ENCODE measurements around the gene COL5A1.
A peak's percentile ranks its signal among the peaks of the same experiment; 100 is the strongest.

COL5A1 gene

GRCh38 chr9:134602547-134603362, 38.8 kb upstream of the COL5A1 start:
- DNase-seq (ENCODE audit: low read depth, low spot score): peak; percentile 84
- H3K36me3 ChIP-seq (ENCODE audit: insufficient read depth, insufficient read length, low read length): no peaks in the 10 kb centered on the region
- H3K27me3 ChIP-seq (ENCODE audit: insufficient read depth, insufficient read length): no peaks in the 10 kb centered on the region
- TF ChIP-seq YY1 (IDR thresholded peaks at IDR 0.05; ENCODE audit: insufficient read depth, insufficient read length) (no peak), ZNF274 (IDR thresholded peaks at IDR 0.05; ENCODE audit: low read depth, low read length) (no peak), SUZ12 (IDR thresholded peaks at IDR 0.05; ENCODE audit: extremely low read depth, insufficient read depth, insufficient read length) (no peak)
- peak overlapping the region; percentile 2 for H3K9ac ChIP-seq (ENCODE audit: insufficient read length, low read depth)
- H3K4me1 ChIP-seq (ENCODE audit: insufficient read depth, insufficient read length): peaks cover 4% of the 10 kb centered on the region
- H3K4me3 ChIP-seq (ENCODE audit: insufficient read length, low read depth): no peak overlapping the region
- H3K9me3 ChIP-seq (ENCODE audit: insufficient read depth, low read length): peaks cover 7% of the 10 kb centered on the region; the same call in 1 of the 2 replicates

DNA sequence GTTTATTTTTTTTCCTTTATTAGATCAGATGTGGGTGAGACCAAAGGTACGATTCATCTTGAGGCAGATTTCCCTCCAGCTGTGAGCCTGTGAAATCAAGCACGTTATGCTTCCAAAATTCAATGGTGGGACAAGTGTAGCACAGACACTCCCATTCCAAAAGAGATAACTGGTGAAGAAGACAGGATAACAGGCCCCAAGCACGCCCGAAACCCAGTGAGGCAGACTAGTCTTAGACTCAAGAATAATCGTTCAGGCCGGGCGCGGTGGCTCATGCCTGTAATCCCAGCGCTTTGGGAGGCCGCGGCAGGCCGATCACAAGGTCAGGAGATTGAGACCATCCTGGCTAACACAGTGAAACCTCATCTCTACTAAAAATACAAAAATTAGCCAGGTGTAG, 36.8 kb upstream of the COL5A1 start:
- Histone ChIP-seq H3K36me3 (ENCODE audit: insufficient read depth, insufficient read length, low read length) (no peaks in the 10 kb centered on the region), H3K4me1 (ENCODE audit: insufficient read depth, insufficient read length) (peaks cover 4% of the 10 kb centered on the region), H3K9me3 (ENCODE audit: insufficient read depth, low read length) (peaks cover 7% of the 10 kb centered on the region; the same call in 1 of the 2 replicates), H3K27me3 (ENCODE audit: insufficient read depth, insufficient read length) (no peaks in the 10 kb centered on the region), H3K4me3 (ENCODE audit: insufficient read length, low read depth) (no peak overlapping the region), H3K9ac (ENCODE audit: insufficient read length, low read depth) (no peak overlapping the region)
- TF ChIP-seq ZNF274 (IDR thresholded peaks at IDR 0.05; ENCODE audit: low read depth, low read length) (no peak), YY1 (IDR thresholded peaks at IDR 0.05; ENCODE audit: insufficient read depth, insufficient read length) (no peak), SUZ12 (IDR thresholded peaks at IDR 0.05; ENCODE audit: extremely low read depth, insufficient read depth, insufficient read length) (no peak)
- no peak for DNase-seq (ENCODE audit: low read depth, low spot score)

- Histone ChIP-seq H3K9me3 (ENCODE audit: insufficient read depth, low read length) (peaks cover 7% of the 10 kb centered on the region; the same call in 1 of the 2 replicates), H3K4me1 (ENCODE audit: insufficient read depth, insufficient read length) (peaks cover 4% of the 10 kb centered on the region), H3K36me3 (ENCODE audit: insufficient read depth, insufficient read length, low read length) (no peaks in the 10 kb centered on the region), H3K27me3 (ENCODE audit: insufficient read depth, insufficient read length) (no peaks in the 10 kb centered on the region), H3K4me3 (ENCODE audit: insufficient read length, low read depth) (no peak overlapping the region), H3K9ac (ENCODE audit: insufficient read length, low read depth) (no peak overlapping the region)
- TF ChIP-seq YY1 (IDR thresholded peaks at IDR 0.05; ENCODE audit: insufficient read depth, insufficient read length): no peak
- TF ChIP-seq SUZ12 (IDR thresholded peaks at IDR 0.05; ENCODE audit: extremely low read depth, insufficient read depth, insufficient read length): no peak
- TF ChIP-seq ZNF274 (IDR thresholded peaks at IDR 0.05; ENCODE audit: low read depth, low read length): no peak
- no peak for DNase-seq (ENCODE audit: low read depth, low spot score)
Measured at GRCh38 chr9:134605351-134605965, 36.1 kb upstream of the COL5A1 start.

DNA sequence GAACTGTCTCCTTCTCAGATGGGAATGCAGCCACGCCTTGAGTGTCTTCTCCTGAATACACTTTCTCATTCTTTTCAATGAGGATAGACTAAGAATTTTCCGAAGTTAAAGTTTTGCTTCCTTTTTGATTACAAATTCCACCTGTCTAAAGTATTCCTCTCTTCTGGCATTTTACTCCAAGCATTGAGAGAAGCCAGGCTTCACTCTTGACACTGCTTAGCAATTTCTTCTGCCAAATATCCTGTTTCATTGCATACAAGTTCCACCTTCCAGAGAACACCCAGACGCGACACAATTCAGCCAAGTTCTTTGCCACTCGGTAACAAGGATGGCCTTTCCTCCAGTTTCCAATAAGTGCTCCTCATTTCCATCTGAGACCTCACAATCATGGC, 35.6 kb upstream of the COL5A1 start:
- TF ChIP-seq SUZ12 (IDR thresholded peaks at IDR 0.05; ENCODE audit: extremely low read depth, insufficient read depth, insufficient read length): no peak
- TF ChIP-seq YY1 (IDR thresholded peaks at IDR 0.05; ENCODE audit: insufficient read depth, insufficient read length): no peak
- TF ChIP-seq ZNF274 (IDR thresholded peaks at IDR 0.05; ENCODE audit: low read depth, low read length): no peak
- peaks cover 5% of the 10 kb centered on the region; the same call in 1 of the 2 replicates for H3K9me3 ChIP-seq (ENCODE audit: insufficient read depth, low read length)
- H3K9ac ChIP-seq (ENCODE audit: insufficient read length, low read depth): no peak overlapping the region
- no peak for DNase-seq (ENCODE audit: low read depth, low spot score)
- no peak overlapping the region for H3K4me3 ChIP-seq (ENCODE audit: insufficient read length, low read depth)
- no peaks in the 10 kb centered on the region for H3K36me3 ChIP-seq (ENCODE audit: insufficient read depth, insufficient read length, low read length)
- H3K4me1 ChIP-seq (ENCODE audit: insufficient read depth, insufficient read length): peaks cover 4% of the 10 kb centered on the region
- no peaks in the 10 kb centered on the region for H3K27me3 ChIP-seq (ENCODE audit: insufficient read depth, insufficient read length)

DNA sequence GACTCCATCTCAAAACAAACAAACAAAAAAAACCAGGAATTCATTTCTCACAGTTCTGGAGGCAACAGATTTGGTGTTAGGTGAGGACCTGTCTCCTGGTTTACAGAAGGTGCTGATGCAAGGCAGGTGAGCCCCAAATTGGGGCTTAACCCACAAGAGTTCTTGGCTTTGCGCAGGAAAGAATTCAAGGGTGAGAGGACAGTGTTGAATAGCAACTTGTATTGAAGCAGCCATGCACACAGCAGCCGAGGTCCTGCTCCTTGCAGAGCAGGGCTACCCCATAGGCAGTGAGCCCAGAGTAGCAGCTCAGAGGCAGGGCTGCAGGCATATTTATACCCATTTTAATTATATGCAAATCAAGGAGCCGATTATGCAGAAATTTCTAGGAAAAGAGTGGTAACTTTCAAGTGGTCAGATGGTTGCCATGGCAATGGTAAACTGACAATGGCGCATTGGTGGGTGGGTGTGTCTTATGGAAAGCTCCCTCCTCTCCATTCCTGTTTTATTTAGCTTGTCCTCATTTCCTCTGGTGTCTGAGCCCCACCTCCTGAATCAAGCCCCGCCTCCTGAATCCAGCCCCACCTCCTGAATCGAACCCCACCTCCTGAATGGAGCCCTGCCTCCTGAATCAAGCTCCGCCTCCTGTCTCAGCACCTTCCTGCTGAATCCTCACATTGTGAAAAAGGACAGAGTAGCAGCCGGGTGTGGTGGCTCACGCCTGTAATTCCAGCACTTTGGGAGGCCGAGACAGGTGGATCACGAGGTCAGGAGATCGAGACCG, 34.5 kb upstream of the COL5A1 start:
- no peak overlapping the region for H3K9ac ChIP-seq (ENCODE audit: insufficient read length, low read depth)
- no peaks in the 10 kb centered on the region for H3K27me3 ChIP-seq (ENCODE audit: insufficient read depth, insufficient read length)
- H3K36me3 ChIP-seq (ENCODE audit: insufficient read depth, insufficient read length, low read length): no peaks in the 10 kb centered on the region
- DNase-seq (ENCODE audit: low read depth, low spot score): peak; percentile 35
- peaks cover 5% of the 10 kb centered on the region; the same call in 1 of the 2 replicates for H3K9me3 ChIP-seq (ENCODE audit: insufficient read depth, low read length)
- no peak overlapping the region for H3K4me3 ChIP-seq (ENCODE audit: insufficient read length, low read depth)
- TF ChIP-seq ZNF274 (IDR thresholded peaks at IDR 0.05; ENCODE audit: low read depth, low read length) (no peak), YY1 (IDR thresholded peaks at IDR 0.05; ENCODE audit: insufficient read depth, insufficient read length) (no peak), SUZ12 (IDR thresholded peaks at IDR 0.05; ENCODE audit: extremely low read depth, insufficient read depth, insufficient read length) (no peak)
- peaks cover 4% of the 10 kb centered on the region for H3K4me1 ChIP-seq (ENCODE audit: insufficient read depth, insufficient read length)

DNA sequence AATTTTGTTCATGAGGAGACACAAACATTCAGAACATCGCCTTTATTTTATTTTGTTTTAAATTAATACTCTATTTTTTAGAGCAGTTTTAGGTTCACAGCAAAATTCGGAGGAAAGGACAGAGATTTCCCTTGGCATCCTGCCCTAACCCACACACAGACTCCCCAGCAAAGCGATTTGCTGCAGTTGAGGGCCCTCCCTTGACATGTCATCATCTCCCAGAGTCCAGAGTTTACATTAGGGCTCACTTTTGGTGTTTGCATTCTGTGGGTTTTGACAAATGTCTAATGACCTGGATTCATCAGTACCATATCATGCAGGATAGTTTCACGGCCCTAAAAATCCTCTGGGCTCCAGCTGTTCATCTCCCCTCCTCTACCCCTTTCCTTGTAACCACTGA, 33.6 kb upstream of the COL5A1 start:
- H3K9me3 ChIP-seq (ENCODE audit: insufficient read depth, low read length): peaks cover 13% of the 10 kb centered on the region
- H3K4me3 ChIP-seq (ENCODE audit: insufficient read length, low read depth): no peak overlapping the region
- no peaks in the 10 kb centered on the region for H3K27me3 ChIP-seq (ENCODE audit: insufficient read depth, insufficient read length)

More for the DNA sequence above, 33.6 kb upstream of the COL5A1 start:
- H3K9ac ChIP-seq (ENCODE audit: insufficient read length, low read depth): no peak overlapping the region
- DNase-seq (ENCODE audit: low read depth, low spot score): no peak
- peaks cover 4% of the 10 kb centered on the region for H3K4me1 ChIP-seq (ENCODE audit: insufficient read depth, insufficient read length)
- TF ChIP-seq ZNF274 (IDR thresholded peaks at IDR 0.05; ENCODE audit: low read depth, low read length) (no peak), SUZ12 (IDR thresholded peaks at IDR 0.05; ENCODE audit: extremely low read depth, insufficient read depth, insufficient read length) (no peak), YY1 (IDR thresholded peaks at IDR 0.05; ENCODE audit: insufficient read depth, insufficient read length) (no peak)
- H3K36me3 ChIP-seq (ENCODE audit: insufficient read depth, insufficient read length, low read length): no peaks in the 10 kb centered on the region
